ENCODE data around the gene GPR37L1.

GPR37L1 gene, protein sequence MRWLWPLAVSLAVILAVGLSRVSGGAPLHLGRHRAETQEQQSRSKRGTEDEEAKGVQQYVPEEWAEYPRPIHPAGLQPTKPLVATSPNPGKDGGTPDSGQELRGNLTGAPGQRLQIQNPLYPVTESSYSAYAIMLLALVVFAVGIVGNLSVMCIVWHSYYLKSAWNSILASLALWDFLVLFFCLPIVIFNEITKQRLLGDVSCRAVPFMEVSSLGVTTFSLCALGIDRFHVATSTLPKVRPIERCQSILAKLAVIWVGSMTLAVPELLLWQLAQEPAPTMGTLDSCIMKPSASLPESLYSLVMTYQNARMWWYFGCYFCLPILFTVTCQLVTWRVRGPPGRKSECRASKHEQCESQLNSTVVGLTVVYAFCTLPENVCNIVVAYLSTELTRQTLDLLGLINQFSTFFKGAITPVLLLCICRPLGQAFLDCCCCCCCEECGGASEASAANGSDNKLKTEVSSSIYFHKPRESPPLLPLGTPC

GRCh38 chr1:202122639-202123335 is at the start of gene GPR37L1:
TSS of gene GPR37L1 (plus strand) at chr1:202122917. CDS start at chr1:202122964, 47 bp downstream.
- Histone ChIP-seq H3K27ac (ENCODE audit: low read depth, low read length) (no peak within 1 kb of the TSS), H3K9ac (ENCODE audit: low read length) (no peak within 1 kb of the TSS), H3K4me1 (ENCODE audit: control insufficient read depth, insufficient read depth, low read length) (peaks cover 3% of the 10 kb centered on the region; the same call in 1 of the 2 replicates), H3K36me3 (ENCODE audit: control insufficient read depth, insufficient read depth, low read length) (no peaks in the 10 kb centered on the region), H3K4me3 (ENCODE audit: low read depth, low read length) (no peak within 1 kb of the TSS), H3K27me3 (ENCODE audit: control insufficient read depth, insufficient read depth, low read length) (no peaks in the 10 kb centered on the region), H3K9me3 (ENCODE audit: control insufficient read depth, insufficient read depth, low read depth, low read length) (no peaks in the 10 kb centered on the region)

DNA sequence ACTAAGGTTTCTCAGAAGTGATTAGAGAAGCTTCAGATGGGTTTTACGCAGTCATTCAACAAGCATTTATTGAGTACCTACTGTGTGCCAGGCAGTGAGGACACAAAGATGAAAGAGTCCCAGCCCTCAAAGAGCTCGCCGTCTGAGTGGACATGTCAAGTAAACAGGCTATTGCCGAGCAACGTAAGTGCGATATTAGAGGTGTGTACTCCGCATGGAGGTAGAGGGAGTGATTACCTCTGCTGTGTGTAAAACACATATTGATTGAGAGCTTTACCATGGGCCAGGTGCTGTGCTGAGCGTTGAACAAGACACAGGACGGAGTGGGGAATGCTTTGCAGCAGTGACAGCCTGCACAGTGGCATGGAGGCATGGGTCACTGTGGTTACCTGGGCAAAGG is 49.5 kb upstream of the GPR37L1 start:
- Histone ChIP-seq H3K27ac (ENCODE audit: low read depth, low read length) (no peak overlapping the region), H3K4me1 (ENCODE audit: control insufficient read depth, insufficient read depth, low read length) (peaks cover 14% of the 10 kb centered on the region; the same call in 1 of the 2 replicates), H3K9ac (ENCODE audit: low read length) (no peak overlapping the region), H3K36me3 (ENCODE audit: control insufficient read depth, insufficient read depth, low read length) (no peaks in the 10 kb centered on the region), H3K4me3 (ENCODE audit: low read depth, low read length) (no peak overlapping the region), H3K27me3 (ENCODE audit: control insufficient read depth, insufficient read depth, low read length) (no peaks in the 10 kb centered on the region), H3K9me3 (ENCODE audit: control insufficient read depth, insufficient read depth, low read depth, low read length) (no peaks in the 10 kb centered on the region)

DNA sequence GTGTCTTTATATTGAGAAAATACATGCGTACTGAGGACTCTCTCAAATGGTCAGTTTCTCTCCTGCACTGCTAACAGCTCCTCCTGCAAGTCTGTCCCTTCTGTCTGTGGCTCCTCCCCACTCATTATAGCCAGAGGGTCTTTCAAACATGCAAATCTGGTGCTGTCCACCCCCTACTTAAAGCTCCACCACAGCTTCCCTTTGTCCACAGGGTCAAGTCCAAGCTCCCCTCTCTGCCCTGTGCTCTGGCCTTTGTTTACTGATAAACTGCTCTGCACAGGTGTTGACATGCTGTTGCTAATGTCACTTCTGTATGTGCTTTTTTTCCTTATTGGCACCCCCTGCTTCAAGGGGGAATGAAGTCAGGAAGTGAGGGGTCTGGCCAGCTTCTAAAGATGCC is 47.7 kb upstream of the GPR37L1 start:
- Histone ChIP-seq H3K9ac (ENCODE audit: low read length) (no peak overlapping the region), H3K27ac (ENCODE audit: low read depth, low read length) (no peak overlapping the region), H3K9me3 (ENCODE audit: control insufficient read depth, insufficient read depth, low read depth, low read length) (no peaks in the 10 kb centered on the region), H3K4me1 (ENCODE audit: control insufficient read depth, insufficient read depth, low read length) (peaks cover 14% of the 10 kb centered on the region; the same call in 1 of the 2 replicates), H3K4me3 (ENCODE audit: low read depth, low read length) (no peak overlapping the region), H3K27me3 (ENCODE audit: control insufficient read depth, insufficient read depth, low read length) (no peaks in the 10 kb centered on the region), H3K36me3 (ENCODE audit: control insufficient read depth, insufficient read depth, low read length) (no peaks in the 10 kb centered on the region)

DNA sequence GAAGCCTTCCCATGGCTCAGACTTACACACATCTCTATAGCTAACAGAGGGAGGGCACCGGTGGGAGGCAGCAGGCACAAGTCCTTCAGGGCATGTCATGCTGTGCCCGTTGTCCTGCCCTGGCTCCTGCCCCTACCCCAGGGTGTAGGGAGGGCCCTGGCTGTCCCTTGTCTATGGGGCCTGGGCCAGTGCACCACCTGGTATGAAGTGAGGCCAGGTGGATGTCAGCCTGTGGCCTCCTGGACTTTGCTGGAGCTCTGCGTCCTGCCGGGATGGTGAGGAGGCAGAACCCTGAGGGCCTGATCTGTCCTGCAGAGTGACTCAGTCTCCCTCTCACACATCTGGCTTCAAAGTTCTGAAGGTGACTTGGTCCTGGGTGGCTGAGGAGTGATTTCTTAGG is 47.3 kb upstream of the GPR37L1 start:
- Histone ChIP-seq H3K4me3 (ENCODE audit: low read depth, low read length) (no peak overlapping the region), H3K27ac (ENCODE audit: low read depth, low read length) (no peak overlapping the region; the same call in 1 of the 2 replicates), H3K36me3 (ENCODE audit: control insufficient read depth, insufficient read depth, low read length) (no peaks in the 10 kb centered on the region), H3K9me3 (ENCODE audit: control insufficient read depth, insufficient read depth, low read depth, low read length) (no peaks in the 10 kb centered on the region), H3K27me3 (ENCODE audit: control insufficient read depth, insufficient read depth, low read length) (no peaks in the 10 kb centered on the region), H3K9ac (ENCODE audit: low read length) (no peak overlapping the region), H3K4me1 (ENCODE audit: control insufficient read depth, insufficient read depth, low read length) (peaks cover 14% of the 10 kb centered on the region; the same call in 1 of the 2 replicates)

DNA sequence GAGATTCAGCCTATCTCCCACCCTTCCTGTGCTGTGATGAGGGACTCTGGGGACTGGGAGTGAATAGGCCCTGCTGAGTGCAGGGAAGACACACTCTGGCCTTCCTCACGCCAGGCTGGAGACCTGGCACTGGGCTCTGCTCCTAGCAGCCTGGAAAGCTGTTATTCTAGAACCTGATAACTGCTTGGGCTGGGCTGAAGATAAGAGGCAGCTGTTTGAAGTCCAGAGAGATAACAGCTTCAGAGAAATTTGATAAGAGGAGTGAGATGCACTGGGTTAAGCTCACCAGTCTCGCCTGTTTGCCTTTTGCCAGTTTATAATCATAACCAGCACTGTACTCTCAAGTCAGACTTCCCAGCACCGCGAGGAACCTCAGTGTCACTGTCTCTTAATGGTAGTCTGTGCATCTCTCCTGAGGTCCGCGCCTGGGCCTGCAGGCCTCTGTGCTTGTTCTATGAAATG is 46.6 kb upstream of the GPR37L1 start:
- Histone ChIP-seq H3K9ac (ENCODE audit: low read length) (no peak overlapping the region), H3K4me1 (ENCODE audit: control insufficient read depth, insufficient read depth, low read length) (peaks cover 14% of the 10 kb centered on the region; the same call in 1 of the 2 replicates), H3K9me3 (ENCODE audit: control insufficient read depth, insufficient read depth, low read depth, low read length) (no peaks in the 10 kb centered on the region), H3K27me3 (ENCODE audit: control insufficient read depth, insufficient read depth, low read length) (no peaks in the 10 kb centered on the region), H3K36me3 (ENCODE audit: control insufficient read depth, insufficient read depth, low read length) (no peaks in the 10 kb centered on the region), H3K27ac (ENCODE audit: low read depth, low read length) (no peak overlapping the region), H3K4me3 (ENCODE audit: low read depth, low read length) (no peak overlapping the region)

GRCh38 chr1:202078241-202078640 is 44.5 kb upstream of the GPR37L1 start:
- Histone ChIP-seq H3K4me3 (ENCODE audit: low read depth, low read length) (no peak overlapping the region), H3K4me1 (ENCODE audit: control insufficient read depth, insufficient read depth, low read length) (peaks cover 19% of the 10 kb centered on the region; the same call in 1 of the 2 replicates), H3K27me3 (ENCODE audit: control insufficient read depth, insufficient read depth, low read length) (no peaks in the 10 kb centered on the region)

DNA sequence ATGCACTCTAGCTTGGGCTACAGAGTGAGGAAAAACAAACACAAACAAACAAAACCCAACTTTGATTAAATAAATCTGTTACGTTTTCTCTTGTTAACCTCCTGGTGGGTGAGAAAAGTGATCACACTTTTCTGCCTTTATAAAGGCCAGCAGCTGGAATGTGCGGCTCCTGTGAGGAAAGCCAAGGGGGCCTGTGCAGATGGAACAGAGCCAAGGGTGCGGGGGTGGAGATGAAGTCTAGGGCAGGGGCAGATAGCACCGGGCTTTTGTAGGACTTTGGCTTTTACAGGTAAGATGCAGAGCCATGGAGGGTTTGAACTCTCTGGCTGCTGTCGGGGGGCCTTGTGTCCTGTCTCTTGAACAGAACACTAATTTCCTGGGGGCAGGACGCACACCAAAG is 40.7 kb upstream of the GPR37L1 start:
- H3K4me1 ChIP-seq (ENCODE audit: control insufficient read depth, insufficient read depth, low read length), result peaks cover 33% of the 10 kb centered on the region
- H3K36me3 ChIP-seq (ENCODE audit: control insufficient read depth, insufficient read depth, low read length), result no peaks in the 10 kb centered on the region
- H3K9ac ChIP-seq (ENCODE audit: low read length), result no peak overlapping the region
- H3K27me3 ChIP-seq (ENCODE audit: control insufficient read depth, insufficient read depth, low read length), result no peaks in the 10 kb centered on the region
- no peaks in the 10 kb centered on the region for H3K9me3 ChIP-seq (ENCODE audit: control insufficient read depth, insufficient read depth, low read depth, low read length)
- no peak overlapping the region for H3K4me3 ChIP-seq (ENCODE audit: low read depth, low read length)
- no peak overlapping the region for H3K27ac ChIP-seq (ENCODE audit: low read depth, low read length)

More at GRCh38 chr1:202078241-202078640, 44.5 kb upstream of the GPR37L1 start:
- Histone ChIP-seq H3K9ac (ENCODE audit: low read length) (no peak overlapping the region), H3K27ac (ENCODE audit: low read depth, low read length) (no peak overlapping the region), H3K36me3 (ENCODE audit: control insufficient read depth, insufficient read depth, low read length) (no peaks in the 10 kb centered on the region), H3K9me3 (ENCODE audit: control insufficient read depth, insufficient read depth, low read depth, low read length) (no peaks in the 10 kb centered on the region)

DNA sequence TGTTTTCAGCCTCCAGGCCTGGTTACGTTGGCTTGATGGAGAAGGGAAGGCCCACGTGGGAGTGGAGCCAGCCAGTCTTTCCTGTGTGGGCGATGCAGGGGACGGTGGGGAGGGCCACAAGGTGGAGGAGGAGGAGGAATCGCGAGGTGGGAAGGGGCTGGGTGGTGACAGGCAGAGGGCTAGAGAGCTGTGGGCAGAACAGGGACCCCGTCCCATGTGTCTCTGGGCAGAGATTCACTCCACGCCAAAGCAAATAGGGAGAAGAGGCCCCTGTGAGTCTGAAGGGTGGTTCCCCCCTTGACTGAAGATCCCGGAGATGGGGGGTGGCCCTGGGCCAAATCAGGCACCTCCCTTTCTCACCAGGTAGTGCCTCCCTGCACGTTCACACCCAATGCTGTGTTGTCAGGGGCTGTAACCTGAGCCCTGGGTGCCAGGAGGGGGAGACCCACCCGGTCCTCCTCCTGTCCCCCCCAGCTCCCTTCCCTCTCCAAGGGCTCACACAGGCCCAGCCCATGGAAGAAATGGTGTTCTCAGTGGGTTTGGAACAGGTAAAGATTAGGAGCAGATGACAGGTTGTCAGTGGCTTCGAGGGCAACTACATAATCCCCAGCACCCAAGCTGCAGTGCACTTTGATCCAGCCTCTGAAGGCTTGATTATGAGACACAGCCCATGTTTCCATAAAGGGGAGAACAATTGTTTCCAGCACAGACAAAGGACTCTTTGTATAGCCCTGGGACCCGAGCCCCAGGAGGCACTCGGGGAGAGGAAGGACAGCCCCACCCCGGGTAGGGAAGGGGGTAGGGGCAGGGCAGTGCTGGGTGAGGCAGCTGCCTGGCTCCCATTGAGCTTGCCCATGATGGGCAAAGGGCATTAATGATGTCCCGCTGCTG is 37.7 kb upstream of the GPR37L1 start:
- Histone ChIP-seq H3K4me1 (ENCODE audit: control insufficient read depth, insufficient read depth, low read length) (peaks cover 37% of the 10 kb centered on the region), H3K9me3 (ENCODE audit: control insufficient read depth, insufficient read depth, low read depth, low read length) (no peaks in the 10 kb centered on the region), H3K36me3 (ENCODE audit: control insufficient read depth, insufficient read depth, low read length) (no peaks in the 10 kb centered on the region), H3K27ac (ENCODE audit: low read depth, low read length) (no peak overlapping the region), H3K4me3 (ENCODE audit: low read depth, low read length) (no peak overlapping the region), H3K27me3 (ENCODE audit: control insufficient read depth, insufficient read depth, low read length) (no peaks in the 10 kb centered on the region), H3K9ac (ENCODE audit: low read length) (no peak overlapping the region)

- Histone ChIP-seq H3K27ac (ENCODE audit: low read depth, low read length) (0 out of 2 replicates have a peak overlapping the region, but pooled peaks have one; percentile 7), H3K4me3 (ENCODE audit: low read depth, low read length) (no peak overlapping the region), H3K9me3 (ENCODE audit: control insufficient read depth, insufficient read depth, low read depth, low read length) (no peaks in the 10 kb centered on the region), H3K9ac (ENCODE audit: low read length) (no peak overlapping the region), H3K4me1 (ENCODE audit: control insufficient read depth, insufficient read depth, low read length) (peaks cover 37% of the 10 kb centered on the region), H3K36me3 (ENCODE audit: control insufficient read depth, insufficient read depth, low read length) (no peaks in the 10 kb centered on the region), H3K27me3 (ENCODE audit: control insufficient read depth, insufficient read depth, low read length) (no peaks in the 10 kb centered on the region)
Observed at GRCh38 chr1:202085682-202086373, 36.9 kb upstream of the GPR37L1 start.
